Islet precursor cell (in vitro differentiated cells): Measurements from ENCODE around the gene C5orf46.
"Not testable (repeated sequence)": the region's sequence is repeated elsewhere in the genome, so short reads cannot be mapped to it uniquely, and the experiment has no call there.

ENCODE experiments used
- DNase-seq: peaks from one replicate; pipeline ENCODE4 v3.0.0-alpha.2; 2018

C5orf46 gene

GRCh38 chr5:147893820-147894219 is 12.5 kb downstream of the C5orf46 start:
- no peak for DNase-seq

- peak; percentile 92 for DNase-seq
Observed at GRCh38 chr5:147892696-147893296, 13.5 kb downstream of the C5orf46 start.

GRCh38 chr5:147887930-147888329 is 18.4 kb downstream of the C5orf46 start:
- no peak for DNase-seq

- no peak for DNase-seq
Observed at GRCh38 chr5:147887026-147887627, 19.2 kb downstream of the C5orf46 start.

GRCh38 chr5:147882586-147883313 is 23.6 kb downstream of the C5orf46 start:
- DNase-seq = peak; percentile 67

- no peak for DNase-seq
Observed at GRCh38 chr5:147880487-147880886, 25.9 kb downstream of the C5orf46 start.

GRCh38 chr5:147879784-147880183 is 26.6 kb downstream of the C5orf46 start:
- no peak for DNase-seq

GRCh38 chr5:147878066-147878759 is 28.1 kb downstream of the C5orf46 start, which contains the start of gene SCGB3A2:
TSS of gene SCGB3A2 (plus strand) at chr5:147878711. CDS start at chr5:147878804, 93 bp downstream.
- DNase-seq = no peak

- DNase-seq = no peak
Observed at GRCh38 chr5:147876626-147877025, 29.7 kb downstream of the C5orf46 start.

- DNase-seq = no peak
Observed at GRCh38 chr5:147876141-147876540, 30.2 kb downstream of the C5orf46 start.

- DNase-seq = no peak
Observed at GRCh38 chr5:147874910-147875367, 31.4 kb downstream of the C5orf46 start.

- DNase-seq = peak; percentile 76
Observed at GRCh38 chr5:147874118-147874875, 32.0 kb downstream of the C5orf46 start.

- not testable (repeated sequence) for DNase-seq
Observed at GRCh38 chr5:147872744-147873435, 33.4 kb downstream of the C5orf46 start.

- not testable (repeated sequence) for DNase-seq
Observed at GRCh38 chr5:147871980-147872549, 34.3 kb downstream of the C5orf46 start.

GRCh38 chr5:147869892-147870291 is 36.4 kb downstream of the C5orf46 start:
- not testable (repeated sequence) for DNase-seq

- peak; percentile 77 for DNase-seq
Observed at GRCh38 chr5:147869112-147869511, 37.2 kb downstream of the C5orf46 start.

GRCh38 chr5:147863454-147864158 is 42.7 kb downstream of the C5orf46 start:
- DNase-seq = no peak

- no peak for DNase-seq
Observed at GRCh38 chr5:147860641-147861025, 45.7 kb downstream of the C5orf46 start.

GRCh38 chr5:147859962-147860640 is 46.2 kb downstream of the C5orf46 start:
- no peak for DNase-seq

- DNase-seq = no peak
Observed at GRCh38 chr5:147858565-147858964, 47.8 kb downstream of the C5orf46 start.
